22Rv1 (cell line): ENCODE measurements around the gene C4orf36.

Source experiments
- ZFX ChIP-seq: fragments of 450-650 bp; IDR thresholded peaks from 2 replicates; pipeline ENCODE4 v1.6.1; 2017; ENCODE audit warnings: antibody characterized with exemption, borderline replicate concordance
- TF ChIP-seq, protein P1 (sequence below): fragments of 450-650 bp; IDR thresholded peaks from 2 replicates; pipeline ENCODE4 v1.5.1; 2017; ENCODE audit warnings: mild to moderate bottlenecking

DNA sequence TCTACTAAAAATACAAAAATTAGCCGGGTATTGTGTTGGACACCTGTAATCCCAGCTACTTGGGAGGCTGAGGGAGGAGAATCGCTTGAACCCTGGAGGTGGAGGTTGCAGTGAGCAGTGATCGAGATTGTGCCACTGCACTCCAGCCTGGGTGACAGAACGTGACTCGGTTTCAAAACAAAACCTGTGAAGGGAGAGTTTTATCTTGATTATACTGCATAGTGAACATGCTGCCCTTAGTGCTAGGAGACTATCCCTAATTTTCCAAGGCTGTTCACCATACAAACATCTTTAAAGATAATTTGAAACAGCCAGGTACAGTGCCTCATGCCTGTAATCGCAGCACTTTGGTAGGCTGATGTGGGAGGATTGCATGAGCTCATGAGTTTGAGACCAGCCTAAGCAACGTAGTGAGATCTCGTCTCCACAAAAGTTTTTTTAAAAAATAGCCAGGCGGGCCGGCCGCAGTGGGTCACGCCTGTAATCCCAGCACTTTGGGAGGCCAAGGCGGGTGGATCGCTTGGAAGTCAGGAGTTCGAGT is 48.8 kb upstream of the C4orf36 start:
- TF ChIP-seq, protein P1, sequence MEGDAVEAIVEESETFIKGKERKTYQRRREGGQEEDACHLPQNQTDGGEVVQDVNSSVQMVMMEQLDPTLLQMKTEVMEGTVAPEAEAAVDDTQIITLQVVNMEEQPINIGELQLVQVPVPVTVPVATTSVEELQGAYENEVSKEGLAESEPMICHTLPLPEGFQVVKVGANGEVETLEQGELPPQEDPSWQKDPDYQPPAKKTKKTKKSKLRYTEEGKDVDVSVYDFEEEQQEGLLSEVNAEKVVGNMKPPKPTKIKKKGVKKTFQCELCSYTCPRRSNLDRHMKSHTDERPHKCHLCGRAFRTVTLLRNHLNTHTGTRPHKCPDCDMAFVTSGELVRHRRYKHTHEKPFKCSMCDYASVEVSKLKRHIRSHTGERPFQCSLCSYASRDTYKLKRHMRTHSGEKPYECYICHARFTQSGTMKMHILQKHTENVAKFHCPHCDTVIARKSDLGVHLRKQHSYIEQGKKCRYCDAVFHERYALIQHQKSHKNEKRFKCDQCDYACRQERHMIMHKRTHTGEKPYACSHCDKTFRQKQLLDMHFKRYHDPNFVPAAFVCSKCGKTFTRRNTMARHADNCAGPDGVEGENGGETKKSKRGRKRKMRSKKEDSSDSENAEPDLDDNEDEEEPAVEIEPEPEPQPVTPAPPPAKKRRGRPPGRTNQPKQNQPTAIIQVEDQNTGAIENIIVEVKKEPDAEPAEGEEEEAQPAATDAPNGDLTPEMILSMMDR = no peak
- no peak for TF ChIP-seq ZFX
